HepG2 (cell line): Measurements from ENCODE around the gene SEC61G.

ENCODE experiments used
- ATF1 ChIP-seq: IDR thresholded peaks from 2 replicates; pipeline ENCODE4 v1.6.1; 2016; ENCODE audit warnings: mild to moderate bottlenecking, control low read depth
- CEBPB ChIP-seq: IDR thresholded peaks from 2 replicates; pipeline ENCODE4 v1.6.1; 2011; ENCODE audit warnings: low read depth, low read length, improper control_type of control experiment, borderline replicate concordance
- CTCF ChIP-seq: sonication (generic); formaldehyde crosslinking; IDR thresholded peaks from 2 replicates; pipeline ENCODE4 v1.5.0; 2020; ENCODE audit warnings: mild to moderate bottlenecking, missing genetic modification reagents, moderate library complexity
- ELF1 ChIP-seq: sonication (generic); formaldehyde crosslinking; IDR thresholded peaks from 2 replicates; pipeline ENCODE4 v1.4.0; 2020; ENCODE audit warnings: missing genetic modification reagents
- FOXP4 ChIP-seq: sonication (generic); formaldehyde crosslinking; IDR thresholded peaks from 2 replicates; pipeline ENCODE4 v1.4.0; 2020; ENCODE audit warnings: missing genetic modification reagents
- MXD4 ChIP-seq: IDR thresholded peaks from 2 replicates; pipeline ENCODE4 v1.6.1; 2016; ENCODE audit warnings: mild to moderate bottlenecking, missing biosample characterization, missing genetic modification reagents
- PRMT3 ChIP-seq: sonication (generic); formaldehyde crosslinking; IDR thresholded peaks from 2 replicates; pipeline ENCODE4 v1.8.1; 2022; ENCODE audit warnings: low read depth, mild to moderate bottlenecking, moderate library complexity, missing genetic modification reagents, borderline replicate concordance
- SALL1 ChIP-seq: sonication (generic); formaldehyde crosslinking; IDR thresholded peaks from 2 replicates; pipeline ENCODE4 v1.8.0; 2022; ENCODE audit warnings: mild to moderate bottlenecking, missing genetic modification reagents
- SNAPC4 ChIP-seq: sonication (generic); formaldehyde crosslinking; IDR thresholded peaks from 2 replicates; pipeline ENCODE4 v1.4.0; 2020; ENCODE audit warnings: mild to moderate bottlenecking, missing genetic modification reagents
- SRSF9 ChIP-seq: fragments of 200-400 bp; formaldehyde crosslinking; IDR thresholded peaks from 2 replicates; pipeline ENCODE4 v1.6.1; 2018; ENCODE audit warnings: borderline replicate concordance, mild to moderate bottlenecking, low read depth, low read length; ENCODE audit not compliant: insufficient read depth, poor library complexity, severe bottlenecking
- U2AF2 ChIP-seq: fragments of 200-400 bp; formaldehyde crosslinking; IDR thresholded peaks from 2 replicates; pipeline ENCODE4 v1.6.1; 2017; ENCODE audit warnings: low read depth, mild to moderate bottlenecking, low read length

- TF ChIP-seq CEBPB (no peak), FOXP4 (CRISPR knock-in tag) (no peak), CTCF (CRISPR knock-in tag) (no peak), SNAPC4 (CRISPR knock-in tag) (no peak), ELF1 (CRISPR knock-in tag) (no peak), ATF1 (CRISPR knock-in tag) (no peak), MXD4 (CRISPR knock-in tag) (no peak), SALL1 (CRISPR knock-in tag) (no peak), U2AF2 (no peak), SRSF9 (no peak), PRMT3 (CRISPR knock-in tag) (no peak)
Measured at GRCh38 chr7:54729107-54729506, 29.9 kb downstream of the SEC61G start.
